ENCODE data around the gene PIRT. TPM values are rescaled to one million over a fixed set of nuclear protein-coding genes. Genes with fewer than 3 reads are reported as not detected.

The PIRT gene
- total RNA-seq, 1 donor from 2014 or later: not detected

GRCh38 chr17:10802496-10803284 lies 35.2 kb downstream of the PIRT start:
- no peak overlapping the region for H3K4me3 ChIP-seq (ENCODE audit: insufficient read depth, low read depth, low read length)
- H3K4me2 ChIP-seq (ENCODE audit: low read length): no peak overlapping the region
- no peaks in the 10 kb centered on the region for H3K79me2 ChIP-seq (ENCODE audit: insufficient read depth, low read length)
- H3K9me3 ChIP-seq (ENCODE audit: insufficient read depth, low read depth, low read length): no peaks in the 10 kb centered on the region
- TF ChIP-seq CTCF (IDR thresholded peaks at IDR 0.05; ENCODE audit: insufficient read depth, low read depth, low read length): no peak
- TF ChIP-seq EZH2 (IDR thresholded peaks at IDR 0.05; ENCODE audit: insufficient read depth, low read length): no peak
- H3K27me3 ChIP-seq (ENCODE audit: insufficient read depth, low read length): no peaks in the 10 kb centered on the region
- no peaks in the 10 kb centered on the region for H3K36me3 ChIP-seq (ENCODE audit: insufficient read depth, low read length)
- Mint-ChIP-seq H3K36me3 (ENCODE audit: low read depth, unreplicated experiment) (peaks cover 2% of the 10 kb centered on the region), H3K4me3 (ENCODE audit: unreplicated experiment) (no peak overlapping the region), H3K27me3 (ENCODE audit: low read depth, unreplicated experiment) (peaks cover 14% of the 10 kb centered on the region), H3K4me1 (ENCODE audit: low read depth, unreplicated experiment) (no peaks in the 10 kb centered on the region), H3K27ac (ENCODE audit: unreplicated experiment) (no peak overlapping the region), H3K9me3 (ENCODE audit: unreplicated experiment) (no peaks in the 10 kb centered on the region)
- H3K9ac ChIP-seq (ENCODE audit: low read length): no peak overlapping the region
- FAIRE-seq (no peak), DNase-seq (ENCODE audit: low read depth) (no peak)
- no peaks in the 10 kb centered on the region for H4K20me1 ChIP-seq (ENCODE audit: insufficient read depth, low read length)
- H2AFZ ChIP-seq (ENCODE audit: low read depth, low read length): no peak overlapping the region
- no peak overlapping the region for H3K27ac ChIP-seq (ENCODE audit: low read depth, low read length)
- no peaks in the 10 kb centered on the region for H3K4me1 ChIP-seq (ENCODE audit: insufficient read depth, low read length)

- Mint-ChIP-seq H3K36me3 (ENCODE audit: low read depth, unreplicated experiment) (peaks cover 2% of the 10 kb centered on the region), H3K27ac (ENCODE audit: unreplicated experiment) (no peak overlapping the region), H3K27me3 (ENCODE audit: low read depth, unreplicated experiment) (peaks cover 16% of the 10 kb centered on the region), H3K9me3 (ENCODE audit: unreplicated experiment) (no peaks in the 10 kb centered on the region), H3K4me1 (ENCODE audit: low read depth, unreplicated experiment) (no peaks in the 10 kb centered on the region), H3K4me3 (ENCODE audit: unreplicated experiment) (no peak overlapping the region)
- Histone ChIP-seq H3K9ac (ENCODE audit: low read length) (no peak overlapping the region), H2AFZ (ENCODE audit: low read depth, low read length) (no peak overlapping the region), H3K27me3 (ENCODE audit: insufficient read depth, low read length) (no peaks in the 10 kb centered on the region), H3K36me3 (ENCODE audit: insufficient read depth, low read length) (no peaks in the 10 kb centered on the region), H4K20me1 (ENCODE audit: insufficient read depth, low read length) (no peaks in the 10 kb centered on the region), H3K4me3 (ENCODE audit: insufficient read depth, low read depth, low read length) (no peak overlapping the region), H3K27ac (ENCODE audit: low read depth, low read length) (no peak overlapping the region), H3K4me2 (ENCODE audit: low read length) (no peak overlapping the region), H3K79me2 (ENCODE audit: insufficient read depth, low read length) (no peaks in the 10 kb centered on the region), H3K9me3 (ENCODE audit: insufficient read depth, low read depth, low read length) (no peaks in the 10 kb centered on the region), H3K4me1 (ENCODE audit: insufficient read depth, low read length) (no peaks in the 10 kb centered on the region)
- no peak for TF ChIP-seq CTCF (IDR thresholded peaks at IDR 0.05; ENCODE audit: insufficient read depth, low read depth, low read length)
- TF ChIP-seq EZH2 (IDR thresholded peaks at IDR 0.05; ENCODE audit: insufficient read depth, low read length): no peak
- DNase-seq (ENCODE audit: low read depth): no peak
- FAIRE-seq: no peak
Measured at GRCh38 chr17:10799407-10799806, 38.5 kb downstream of the PIRT start.

DNA sequence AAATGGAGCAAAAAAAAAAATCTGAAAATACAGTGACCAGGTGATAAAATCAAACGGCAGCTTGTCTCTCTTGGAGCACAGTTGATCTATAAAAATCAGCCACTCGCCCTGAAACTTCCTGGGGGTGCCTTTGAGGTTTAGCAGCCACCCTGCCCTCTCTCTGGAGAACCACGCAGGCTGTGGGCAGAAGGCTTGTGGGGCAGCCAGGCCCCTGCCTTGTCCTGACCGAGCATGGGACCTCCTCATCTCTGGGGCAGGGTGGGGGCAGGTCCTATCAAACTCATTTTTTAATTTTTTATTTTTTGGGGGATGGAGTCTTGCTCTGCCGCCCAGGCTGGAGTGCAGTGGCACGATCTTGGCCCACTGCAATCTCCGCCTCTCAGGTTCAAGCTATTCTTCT lies 39.0 kb downstream of the PIRT start:
- Histone ChIP-seq H3K4me1 (ENCODE audit: insufficient read depth, low read length) (no peaks in the 10 kb centered on the region), H3K36me3 (ENCODE audit: insufficient read depth, low read length) (no peaks in the 10 kb centered on the region), H3K27ac (ENCODE audit: low read depth, low read length) (no peak overlapping the region), H3K4me3 (ENCODE audit: insufficient read depth, low read depth, low read length) (no peak overlapping the region), H3K79me2 (ENCODE audit: insufficient read depth, low read length) (no peaks in the 10 kb centered on the region), H3K27me3 (ENCODE audit: insufficient read depth, low read length) (no peaks in the 10 kb centered on the region), H3K4me2 (ENCODE audit: low read length) (no peak overlapping the region), H3K9ac (ENCODE audit: low read length) (no peak overlapping the region), H2AFZ (ENCODE audit: low read depth, low read length) (no peak overlapping the region), H3K9me3 (ENCODE audit: insufficient read depth, low read depth, low read length) (no peaks in the 10 kb centered on the region), H4K20me1 (ENCODE audit: insufficient read depth, low read length) (no peaks in the 10 kb centered on the region)
- Mint-ChIP-seq H3K4me1 (ENCODE audit: low read depth, unreplicated experiment) (no peaks in the 10 kb centered on the region), H3K4me3 (ENCODE audit: unreplicated experiment) (no peak overlapping the region), H3K9me3 (ENCODE audit: unreplicated experiment) (no peaks in the 10 kb centered on the region), H3K27ac (ENCODE audit: unreplicated experiment) (no peak overlapping the region), H3K27me3 (ENCODE audit: low read depth, unreplicated experiment) (peaks cover 11% of the 10 kb centered on the region), H3K36me3 (ENCODE audit: low read depth, unreplicated experiment) (peaks cover 2% of the 10 kb centered on the region)
- no peak for FAIRE-seq
- no peak for DNase-seq (ENCODE audit: low read depth)
- no peak for TF ChIP-seq EZH2 (IDR thresholded peaks at IDR 0.05; ENCODE audit: insufficient read depth, low read length)
- TF ChIP-seq CTCF (IDR thresholded peaks at IDR 0.05; ENCODE audit: insufficient read depth, low read depth, low read length): no peak
